ENCODE results near the gene REST. TPM values are rescaled to one million over a fixed set of nuclear protein-coding genes. Genes with fewer than 3 reads are reported as not detected.

The REST gene
- polyA plus RNA-seq, 1 donor (not counting 4 experiments of a cell fraction or from before 2014, with no cell fraction given): 22.6 TPM

DNA sequence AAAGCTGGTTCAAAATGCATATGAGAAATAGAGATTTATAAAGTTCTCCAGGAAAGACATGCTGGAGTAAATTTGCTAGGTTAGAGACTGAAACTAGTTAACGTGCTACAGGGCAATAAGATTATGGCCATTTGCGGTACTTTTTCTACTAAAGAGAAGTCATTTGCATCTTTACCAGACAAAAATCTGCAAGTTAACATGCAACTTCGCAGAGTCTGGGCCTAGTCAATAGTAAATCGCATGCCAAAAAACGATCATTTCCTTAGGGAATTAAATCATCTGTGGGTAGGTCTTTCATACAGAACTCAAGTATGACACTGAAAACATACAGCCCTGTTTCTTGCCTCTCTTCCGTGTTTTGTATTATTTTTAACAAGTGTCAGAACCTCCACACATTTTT, 32.8 kb upstream of the REST start:
- Histone ChIP-seq H3K4me1 (ENCODE audit: control insufficient read depth, extremely low read depth, insufficient read depth, low read length) (no peaks in the 10 kb centered on the region), H3K4me3 (ENCODE audit: control insufficient read depth in 2 of 3, extremely low read depth in 1 of 3, insufficient read depth in 2 of 3, low read depth in 1 of 3, low read length in 3 of 3) (no peak overlapping the region), H3K36me3 (ENCODE audit: control insufficient read depth in 2 of 2, extremely low read depth in 1 of 2, insufficient read depth in 2 of 2, low read length in 2 of 2) (no peaks in the 10 kb centered on the region), H3K79me2 (ENCODE audit: control insufficient read depth, insufficient read depth, low read length) (no peaks in the 10 kb centered on the region), H4K20me1 (ENCODE audit: control insufficient read depth, extremely low read depth, insufficient read depth, low read length) (no peaks in the 10 kb centered on the region), H3K27ac (ENCODE audit: control insufficient read depth, insufficient read depth, low read length) (no peak overlapping the region), H2AFZ (ENCODE audit: control insufficient read depth, low read length) (peak overlapping the region; percentile 7), H3K9me3 (ENCODE audit: control insufficient read depth, low read depth, low read length) (no peaks in the 10 kb centered on the region), H3K4me2 (ENCODE audit: control insufficient read depth, extremely low read depth, insufficient read depth, low read depth, low read length) (no peak overlapping the region), H3K9ac (ENCODE audit: control insufficient read depth, extremely low read depth, insufficient read depth, low read length) (no peak overlapping the region), H3K9me1 (ENCODE audit: control insufficient read depth, extremely low read depth, insufficient read depth, low read length) (no peaks in the 10 kb centered on the region), H3K27me3 (ENCODE audit: control insufficient read depth, extremely low read depth, insufficient read depth, low read length) (no peaks in the 10 kb centered on the region)
- dilution Hi-C loops (cut with MboI; ENCODE audit: extremely low pct_ligation_motif_present, low sequenced_read_pairs): no loop called here
- no peak for DNase-seq (ENCODE audit: low read depth, low spot score)
- no peak for FAIRE-seq
- TF ChIP-seq, protein P1, sequence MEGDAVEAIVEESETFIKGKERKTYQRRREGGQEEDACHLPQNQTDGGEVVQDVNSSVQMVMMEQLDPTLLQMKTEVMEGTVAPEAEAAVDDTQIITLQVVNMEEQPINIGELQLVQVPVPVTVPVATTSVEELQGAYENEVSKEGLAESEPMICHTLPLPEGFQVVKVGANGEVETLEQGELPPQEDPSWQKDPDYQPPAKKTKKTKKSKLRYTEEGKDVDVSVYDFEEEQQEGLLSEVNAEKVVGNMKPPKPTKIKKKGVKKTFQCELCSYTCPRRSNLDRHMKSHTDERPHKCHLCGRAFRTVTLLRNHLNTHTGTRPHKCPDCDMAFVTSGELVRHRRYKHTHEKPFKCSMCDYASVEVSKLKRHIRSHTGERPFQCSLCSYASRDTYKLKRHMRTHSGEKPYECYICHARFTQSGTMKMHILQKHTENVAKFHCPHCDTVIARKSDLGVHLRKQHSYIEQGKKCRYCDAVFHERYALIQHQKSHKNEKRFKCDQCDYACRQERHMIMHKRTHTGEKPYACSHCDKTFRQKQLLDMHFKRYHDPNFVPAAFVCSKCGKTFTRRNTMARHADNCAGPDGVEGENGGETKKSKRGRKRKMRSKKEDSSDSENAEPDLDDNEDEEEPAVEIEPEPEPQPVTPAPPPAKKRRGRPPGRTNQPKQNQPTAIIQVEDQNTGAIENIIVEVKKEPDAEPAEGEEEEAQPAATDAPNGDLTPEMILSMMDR (optimal IDR thresholded peaks at IDR 0.05 in 1 of 3, IDR thresholded peaks at IDR 0.05 in 1 of 3, conservative IDR thresholded peaks at IDR 0.05 in 1 of 3; ENCODE audit: extremely low read depth in 1 of 3, insufficient read depth in 2 of 3, low read length in 3 of 3): no peak
- no peak for TF ChIP-seq EZH2 (IDR thresholded peaks at IDR 0.05; ENCODE audit: low read length)

DNA sequence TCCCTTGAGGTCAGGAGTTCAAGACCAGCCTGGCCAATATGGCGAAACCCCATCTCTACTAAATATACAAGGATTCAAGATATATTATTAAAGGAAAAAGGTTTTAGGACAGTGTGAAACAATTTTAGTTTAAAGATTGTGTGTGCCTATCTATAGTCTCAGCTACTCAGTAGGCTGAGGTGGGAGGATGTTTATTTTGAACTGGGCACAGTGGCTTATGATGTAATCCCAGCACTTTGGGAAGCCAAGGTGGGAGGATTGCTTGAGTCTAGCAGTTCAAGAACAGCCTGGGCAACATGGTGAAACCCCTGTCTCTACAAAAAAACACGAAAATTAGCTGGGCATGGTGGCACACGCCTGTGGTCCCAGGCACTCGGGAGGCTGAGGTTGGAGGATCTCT, 31.4 kb upstream of the REST start:
- H4K20me1 ChIP-seq (ENCODE audit: control insufficient read depth, extremely low read depth, insufficient read depth, low read length): no peaks in the 10 kb centered on the region
- H3K9me3 ChIP-seq (ENCODE audit: control insufficient read depth, low read depth, low read length): no peaks in the 10 kb centered on the region
- H3K4me2 ChIP-seq (ENCODE audit: control insufficient read depth, extremely low read depth, insufficient read depth, low read depth, low read length): no peak overlapping the region
- H3K27me3 ChIP-seq (ENCODE audit: control insufficient read depth, extremely low read depth, insufficient read depth, low read length): no peaks in the 10 kb centered on the region
- no peak overlapping the region for H3K9ac ChIP-seq (ENCODE audit: control insufficient read depth, extremely low read depth, insufficient read depth, low read length)
- TF ChIP-seq, protein P1 (optimal IDR thresholded peaks at IDR 0.05 in 1 of 3, IDR thresholded peaks at IDR 0.05 in 1 of 3, conservative IDR thresholded peaks at IDR 0.05 in 1 of 3; ENCODE audit: extremely low read depth in 1 of 3, insufficient read depth in 2 of 3, low read length in 3 of 3): no peak
- TF ChIP-seq EZH2 (IDR thresholded peaks at IDR 0.05; ENCODE audit: low read length): no peak
- no peak overlapping the region for H2AFZ ChIP-seq (ENCODE audit: control insufficient read depth, low read length)
- no peak overlapping the region for H3K4me3 ChIP-seq (ENCODE audit: control insufficient read depth in 2 of 3, extremely low read depth in 1 of 3, insufficient read depth in 2 of 3, low read depth in 1 of 3, low read length in 3 of 3)
- no peaks in the 10 kb centered on the region for H3K4me1 ChIP-seq (ENCODE audit: control insufficient read depth, extremely low read depth, insufficient read depth, low read length)
- no peak overlapping the region for H3K27ac ChIP-seq (ENCODE audit: control insufficient read depth, insufficient read depth, low read length)
- dilution Hi-C loops (cut with MboI; ENCODE audit: extremely low pct_ligation_motif_present, low sequenced_read_pairs): no loop called here
- no peaks in the 10 kb centered on the region for H3K9me1 ChIP-seq (ENCODE audit: control insufficient read depth, extremely low read depth, insufficient read depth, low read length)
- H3K79me2 ChIP-seq (ENCODE audit: control insufficient read depth, insufficient read depth, low read length): no peaks in the 10 kb centered on the region
- FAIRE-seq: no peak
- no peaks in the 10 kb centered on the region for H3K36me3 ChIP-seq (ENCODE audit: control insufficient read depth in 2 of 2, extremely low read depth in 1 of 2, insufficient read depth in 2 of 2, low read length in 2 of 2)
- no peak for DNase-seq (ENCODE audit: low read depth, low spot score)

Measured in keratinocyte (primary cell).